Islet of Langerhans (tissue), 1 donor: Measurements from ENCODE around the gene TCTA.

Source experiments
- FAIRE-seq: peaks from one replicate; lab custom pipeline; 2011; peaks lifted over from hg19 to GRCh38; lab: Jason Lieb, UNC

The TCTA gene

DNA sequence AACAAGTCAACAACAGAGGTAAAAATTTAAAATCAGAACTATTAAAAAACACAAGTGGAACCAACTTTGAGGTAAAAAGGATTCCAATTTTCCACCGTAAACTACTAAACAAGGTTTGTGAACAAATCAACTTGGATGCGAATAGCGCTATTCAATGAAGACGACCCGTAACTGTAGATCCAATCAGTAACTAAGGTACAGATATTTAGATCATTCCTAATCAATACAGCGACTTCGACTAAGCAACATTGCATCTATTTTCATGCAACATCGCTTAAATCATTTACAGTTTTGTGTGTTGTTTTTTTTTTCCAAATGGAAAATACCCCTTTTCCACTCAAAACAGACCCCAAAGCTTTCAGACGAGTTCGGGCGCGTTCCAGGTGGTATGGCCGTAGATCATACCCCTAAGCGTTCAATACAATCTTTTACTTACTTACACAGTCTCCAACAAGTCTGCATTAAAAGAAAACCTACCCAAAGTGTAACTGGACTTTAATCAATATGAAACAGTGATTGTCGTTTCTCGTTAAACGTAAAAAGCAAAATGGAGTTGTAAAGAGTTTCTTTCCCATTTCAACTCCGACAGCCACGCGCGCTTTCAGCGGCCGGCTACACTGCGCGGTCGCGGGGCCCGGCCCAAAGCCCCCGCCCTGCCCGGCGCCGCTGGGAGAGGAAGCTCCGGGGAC lies 1.2 kb upstream of the TCTA start:
- FAIRE-seq, result no peak

DNA sequence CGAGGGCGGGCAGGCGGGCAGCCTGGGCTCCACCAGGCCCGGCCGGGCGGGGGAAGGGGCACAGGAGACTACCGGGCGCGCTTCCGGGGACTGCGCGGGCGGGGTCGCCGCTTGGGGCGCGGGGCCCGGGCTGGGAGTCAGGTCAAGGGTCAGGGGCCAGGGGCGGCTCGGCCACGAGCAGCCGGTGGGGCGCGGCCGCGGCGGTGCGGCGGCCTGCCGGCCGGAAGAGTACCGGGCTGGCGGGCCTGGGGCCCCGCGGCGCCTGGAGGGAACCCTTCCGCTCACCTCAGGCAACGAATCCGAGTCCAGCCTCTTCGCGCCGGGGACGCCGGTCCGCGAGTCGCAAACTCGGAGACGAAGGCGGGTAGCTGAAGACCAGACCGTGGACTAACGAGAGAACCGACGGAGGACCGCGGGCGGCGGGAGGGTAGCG lies 672 bp upstream of the TCTA start:
- FAIRE-seq, result no peak

DNA sequence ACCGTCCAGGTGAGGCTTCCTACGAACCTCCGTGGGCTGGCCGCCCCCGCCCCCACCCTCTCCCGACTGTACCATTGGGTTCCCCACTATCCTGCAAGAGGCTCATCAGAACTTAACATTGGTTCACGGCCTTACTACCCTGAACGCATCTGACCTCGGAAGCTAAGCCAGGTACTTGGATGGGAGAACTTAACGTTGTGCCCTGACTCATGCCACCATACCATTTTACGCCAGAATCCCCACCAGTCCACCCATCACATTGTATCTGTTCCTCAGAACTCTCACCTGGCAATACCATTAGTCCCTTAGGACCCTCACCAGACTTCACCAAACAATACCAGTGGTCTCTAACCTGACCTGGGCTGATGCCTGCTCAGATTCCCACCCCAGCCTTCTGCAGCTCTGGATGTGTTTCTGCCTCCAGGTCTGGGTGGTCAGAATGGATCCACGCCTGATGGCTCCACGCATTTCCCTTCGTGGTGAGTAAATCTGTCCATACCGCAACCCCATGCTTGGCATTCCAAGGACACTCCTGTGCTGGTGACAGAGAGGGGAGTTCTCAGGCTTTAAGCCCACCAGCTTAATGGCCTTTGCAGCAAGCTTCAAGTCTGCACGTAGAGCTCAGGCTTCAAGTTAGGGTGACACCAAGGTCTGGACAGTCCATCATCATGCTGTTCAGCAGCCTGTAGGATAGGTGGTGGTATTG lies 562 bp downstream of the TCTA start:
- FAIRE-seq, result no peak

DNA sequence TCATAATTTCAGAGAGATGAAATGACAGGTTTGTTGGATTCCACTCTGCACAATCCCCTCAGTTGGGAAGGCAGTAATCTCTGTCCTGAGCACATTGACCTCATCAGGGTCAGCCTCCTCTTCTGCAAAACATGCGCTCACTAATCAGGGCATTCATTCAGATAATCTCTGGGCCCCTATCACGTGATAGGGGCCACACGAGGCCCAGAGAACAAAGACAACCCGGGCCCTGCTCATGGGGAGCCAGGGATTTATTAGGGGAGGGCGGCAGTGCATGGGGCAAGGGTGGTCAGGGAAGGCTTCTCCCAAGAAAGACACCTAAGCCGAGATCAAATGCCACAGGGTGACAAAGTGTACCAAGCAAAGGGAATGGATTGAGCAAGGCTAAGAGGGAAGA lies 1.1 kb downstream of the TCTA start:
- FAIRE-seq, result no peak

DNA sequence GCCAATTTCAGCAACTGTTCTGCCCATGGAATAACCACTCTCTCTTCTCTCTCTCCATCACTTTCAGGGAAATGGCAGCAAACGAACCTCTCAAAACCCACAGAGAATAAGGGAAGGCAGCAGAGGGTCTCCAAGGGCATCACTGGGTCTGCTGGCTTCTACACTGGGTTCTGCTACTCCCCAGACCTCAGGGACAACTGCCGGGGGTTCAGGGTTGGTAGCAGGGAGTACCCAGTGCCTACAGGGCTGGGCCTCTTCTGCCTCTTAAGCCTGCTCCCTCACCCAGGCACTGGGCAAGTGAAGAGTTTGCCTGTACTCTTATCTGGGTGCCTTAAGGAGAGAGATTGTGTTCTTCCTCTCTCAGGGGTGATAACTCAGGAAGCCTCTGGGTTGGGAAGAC lies 2.5 kb downstream of the TCTA start:
- FAIRE-seq, result no peak

DNA sequence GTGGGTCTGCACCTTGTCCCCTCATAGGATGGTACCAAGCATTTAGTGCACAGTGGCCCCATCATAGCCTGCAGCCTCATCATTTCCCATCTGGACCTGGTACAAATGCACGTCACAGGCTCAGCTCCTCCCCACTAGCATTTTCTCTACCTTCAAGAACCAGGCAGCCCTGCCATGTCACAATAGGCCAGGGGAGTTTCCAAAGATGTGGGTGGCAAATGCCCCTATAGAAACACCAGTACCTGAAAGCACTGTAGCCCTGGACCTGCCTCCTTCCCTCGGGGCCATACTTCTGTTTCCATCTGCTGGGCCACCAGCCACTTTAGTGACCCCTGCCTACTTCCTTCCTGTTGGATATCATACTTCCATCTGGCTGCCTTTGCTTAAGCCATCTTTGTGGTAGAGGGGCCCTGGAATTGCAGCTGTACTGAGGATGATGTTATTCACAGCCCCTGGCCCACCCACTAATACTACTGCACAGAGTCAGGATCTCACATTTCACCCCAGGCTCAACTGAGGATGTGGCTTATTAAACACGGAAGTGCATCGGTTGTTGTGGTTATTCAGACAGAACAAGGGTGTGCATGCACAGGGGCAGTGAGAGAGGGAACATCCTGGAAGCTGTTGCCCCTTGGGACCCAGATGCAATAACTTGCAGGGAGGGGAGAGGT lies 3.8 kb downstream of the TCTA start:
- no peak for FAIRE-seq

DNA sequence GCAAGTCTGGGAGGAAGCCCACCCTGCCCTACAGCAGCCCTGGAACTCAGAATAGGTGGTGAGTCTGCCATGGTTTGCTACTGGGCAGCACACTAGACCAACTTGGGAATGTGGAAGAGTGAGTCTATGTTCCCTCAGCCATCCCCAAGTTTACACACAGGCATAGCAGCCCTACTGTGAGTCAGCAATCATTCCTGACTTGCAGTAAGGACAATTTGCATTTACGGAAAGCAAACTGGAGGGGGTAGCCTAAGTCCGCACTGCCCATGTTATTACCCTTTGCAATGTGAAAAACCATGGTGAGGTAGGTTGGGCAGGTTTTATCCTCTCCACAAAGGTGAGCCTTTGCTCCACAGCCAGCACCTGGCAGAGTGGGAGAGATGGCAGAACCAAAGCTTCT lies 4.6 kb downstream of the TCTA start:
- no peak for FAIRE-seq

DNA sequence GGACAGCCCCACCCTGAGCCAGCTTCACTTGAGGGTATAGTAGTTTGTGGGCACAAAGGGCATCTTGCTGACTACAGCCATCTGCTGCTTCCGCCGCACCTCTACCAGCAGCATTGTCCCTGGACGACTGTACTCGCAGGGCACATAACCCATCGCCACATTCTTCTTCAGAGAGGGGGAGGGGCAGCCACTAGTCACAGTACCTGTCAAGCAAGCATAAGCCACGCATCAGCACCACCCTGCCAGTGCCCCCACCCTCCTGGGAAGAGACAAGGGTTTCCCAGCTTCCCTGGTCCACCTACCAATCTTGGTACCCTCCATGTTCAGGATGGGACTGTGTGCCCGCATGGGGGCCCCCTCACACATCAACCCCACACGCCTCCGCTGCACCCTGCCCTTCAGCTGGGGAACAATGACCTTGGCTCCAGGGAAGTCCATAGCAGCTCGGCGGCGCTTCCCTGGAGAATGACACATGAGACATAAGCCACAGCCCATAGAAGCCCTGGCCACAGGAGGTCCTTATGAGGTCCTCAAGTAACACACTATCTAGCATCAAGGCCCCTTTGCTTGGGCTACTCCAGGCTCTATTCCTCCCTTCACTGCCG lies 5.4 kb downstream of the TCTA start:
- no peak for FAIRE-seq

DNA sequence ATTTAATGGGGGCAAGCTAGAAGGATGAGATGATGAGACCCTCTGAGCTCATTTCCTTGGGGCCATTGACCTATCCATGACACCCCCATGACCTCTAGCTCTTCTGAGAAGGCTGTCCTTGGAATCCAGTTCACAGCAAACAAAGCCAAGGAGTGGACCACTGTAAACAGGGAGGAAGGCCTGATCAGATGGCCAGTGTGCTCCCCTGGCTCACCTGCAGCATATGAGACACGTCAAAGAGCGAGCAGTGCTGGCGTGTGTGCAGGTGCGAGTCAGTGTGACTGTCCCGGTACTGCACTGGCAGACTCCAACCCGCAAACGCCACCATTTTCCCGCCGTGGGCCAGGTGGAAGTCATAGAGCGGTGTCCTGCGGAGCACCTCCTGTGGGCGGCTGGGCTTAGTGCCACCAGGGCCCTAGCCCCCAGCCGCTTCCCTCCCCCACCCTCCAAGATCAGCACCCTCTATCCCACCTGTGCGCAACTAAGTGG lies 9.7 kb downstream of the TCTA start:
- FAIRE-seq, result no peak

DNA sequence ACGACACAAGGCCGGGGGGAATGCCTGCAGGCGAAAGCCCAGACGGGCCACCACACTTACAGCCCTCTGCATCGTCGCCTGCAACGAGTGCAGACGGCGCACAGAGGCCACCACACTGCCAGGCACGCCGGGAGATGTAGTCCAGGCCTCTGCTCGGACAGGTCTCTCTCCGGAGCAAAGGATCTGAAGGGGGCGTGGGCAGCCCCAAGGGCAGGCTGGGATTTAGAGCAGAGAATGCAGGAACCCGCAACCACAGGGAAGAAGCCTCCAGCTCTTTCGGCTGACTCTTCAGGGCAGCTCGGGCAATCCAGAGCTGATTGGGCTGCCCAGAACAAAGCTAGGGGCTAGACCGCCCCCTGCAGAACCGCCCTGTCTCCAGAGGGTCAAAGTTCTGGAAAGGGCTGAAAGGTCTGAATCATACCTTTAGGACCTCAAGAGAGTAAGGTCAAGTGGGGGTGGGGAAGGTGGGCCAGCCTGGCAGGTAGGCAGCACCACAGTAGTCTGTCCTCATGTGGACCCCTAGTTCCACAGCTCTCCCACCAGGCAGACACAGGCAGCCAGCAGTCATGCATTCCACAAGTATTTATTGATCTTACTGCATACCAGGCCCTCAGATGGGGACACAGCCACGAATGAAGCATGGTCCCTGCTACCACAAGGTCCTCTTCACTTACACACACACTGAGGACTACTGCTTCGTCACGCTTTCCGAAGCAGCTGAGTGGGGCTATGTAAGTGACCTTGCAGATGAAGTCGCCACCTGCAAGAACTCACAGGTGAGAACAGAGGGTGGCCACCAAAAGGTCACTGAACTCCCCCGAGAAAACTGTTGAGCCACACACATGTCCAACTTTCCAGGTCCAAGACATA lies 10.4 kb downstream of the TCTA start, which contains the start of gene AMT:
Gene AMT (minus strand): TSS at position 95 of the 870 bp plus-strand sequence. CDS start 23 bp downstream, at position 72.
- no peak for FAIRE-seq

DNA sequence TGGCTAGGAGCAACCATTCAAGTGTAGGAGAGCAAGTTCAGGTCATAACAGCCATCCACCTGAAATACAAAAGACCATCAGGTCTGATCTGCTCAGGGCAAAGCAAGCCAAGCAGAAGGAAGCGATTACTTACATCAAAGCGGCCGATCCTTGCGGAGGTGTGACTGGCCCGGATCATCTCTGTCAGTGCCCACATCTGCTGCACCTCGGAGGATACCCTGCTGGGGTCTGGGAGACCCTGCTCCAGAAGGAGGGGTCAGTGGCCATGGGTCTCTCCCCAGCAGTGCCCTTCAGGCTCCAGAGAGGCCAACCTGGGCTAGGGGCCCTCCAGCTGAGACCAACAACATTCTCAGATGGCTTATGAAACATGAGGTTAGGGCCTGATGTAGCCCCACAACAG lies 12.6 kb downstream of the TCTA start:
- no peak for FAIRE-seq

DNA sequence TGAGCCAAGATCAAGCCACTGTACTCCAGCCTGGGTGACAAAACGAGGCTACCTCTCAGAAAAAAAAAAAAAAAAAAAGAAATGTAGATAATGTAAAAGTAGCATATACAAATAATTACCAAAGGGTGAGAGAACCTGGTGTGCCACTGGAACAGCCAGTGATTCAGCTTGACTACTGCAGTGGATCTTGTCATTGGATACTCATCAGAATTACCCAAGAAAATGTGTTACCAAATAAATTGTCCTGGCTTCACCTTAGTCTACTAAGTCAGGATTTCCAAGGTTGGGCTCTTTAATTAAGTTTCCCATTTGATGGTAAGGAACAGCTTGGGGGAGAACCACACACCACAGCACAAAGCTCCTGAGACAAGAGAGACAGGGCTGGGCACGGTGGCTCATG lies 15.4 kb downstream of the TCTA start:
- FAIRE-seq, result no peak

DNA sequence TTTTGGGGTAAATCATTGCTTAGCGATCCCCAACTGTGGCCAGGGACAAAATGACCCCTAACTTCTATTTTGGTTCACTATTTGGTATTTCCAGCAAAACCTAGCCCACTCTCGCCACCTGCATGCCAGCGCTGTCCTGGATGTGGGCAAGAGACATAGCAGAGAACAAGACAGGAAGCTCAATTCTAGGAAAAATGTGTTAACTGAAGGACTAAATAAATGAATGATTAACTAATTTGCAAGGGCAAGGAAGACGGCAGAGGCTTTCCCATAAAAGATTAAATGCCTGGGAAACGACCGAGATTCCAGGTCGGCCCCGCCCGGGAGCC lies 16.5 kb downstream of the TCTA start:
- no peak for FAIRE-seq

DNA sequence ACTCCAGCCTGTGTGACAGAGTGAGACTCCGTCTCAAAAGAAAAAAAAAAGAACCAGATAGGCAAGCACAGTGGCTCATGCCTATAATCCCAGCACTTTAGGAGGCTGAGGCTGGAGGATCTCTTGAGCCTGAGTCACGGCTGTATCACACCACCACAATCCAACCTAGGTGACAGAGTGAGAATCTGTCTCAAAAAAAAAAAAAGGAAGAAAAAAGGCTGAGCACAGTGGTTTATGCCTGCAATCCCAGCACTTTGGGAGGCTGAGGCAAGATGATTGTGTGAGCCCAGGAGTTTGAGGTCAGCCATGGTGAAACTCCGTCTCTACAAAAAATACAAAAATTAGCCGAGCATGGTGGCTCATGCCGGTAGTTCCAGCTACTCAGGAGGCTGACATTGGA lies 22.5 kb downstream of the TCTA start:
- FAIRE-seq, result no peak

DNA sequence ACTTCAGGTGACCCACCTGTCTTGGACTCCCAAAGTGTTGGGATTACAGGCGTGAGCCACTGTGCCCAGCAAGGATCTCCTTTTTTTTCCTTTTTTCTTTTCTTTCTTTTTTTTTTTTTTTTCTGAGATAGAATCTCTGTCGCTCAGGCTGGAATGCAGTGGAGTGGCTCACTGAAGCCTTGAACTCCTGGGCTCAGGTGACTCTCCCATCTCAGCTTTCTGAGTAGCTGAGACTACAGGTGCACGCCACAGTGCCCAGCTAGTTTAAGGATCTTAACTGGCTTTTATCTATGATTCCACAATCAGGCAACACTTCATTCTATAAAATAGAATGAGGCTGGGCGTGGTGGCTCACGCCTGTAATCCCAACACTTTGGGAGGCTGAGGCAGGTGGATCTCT lies 33.2 kb downstream of the TCTA start:
- FAIRE-seq, result no peak

DNA sequence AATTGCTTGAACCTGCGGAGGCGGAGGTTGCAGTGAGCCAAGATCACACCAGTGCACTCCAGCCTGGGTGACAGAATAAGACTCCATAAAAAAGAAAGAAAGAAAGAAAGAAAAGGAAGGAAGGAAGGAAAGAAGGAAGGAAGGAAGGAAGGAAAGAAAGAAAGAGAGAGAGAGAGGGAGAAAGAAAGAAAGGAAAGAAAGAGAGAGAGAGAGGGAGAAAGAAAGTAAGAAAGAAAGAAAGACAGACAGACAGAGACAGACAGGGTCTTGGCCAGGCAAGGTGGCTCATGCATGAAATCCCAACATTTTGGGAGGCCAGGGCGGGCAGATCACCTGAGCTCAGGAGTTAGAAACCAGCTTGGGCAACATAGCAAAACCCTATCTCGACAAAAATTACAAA lies 41.4 kb downstream of the TCTA start:
- no peak for FAIRE-seq

DNA sequence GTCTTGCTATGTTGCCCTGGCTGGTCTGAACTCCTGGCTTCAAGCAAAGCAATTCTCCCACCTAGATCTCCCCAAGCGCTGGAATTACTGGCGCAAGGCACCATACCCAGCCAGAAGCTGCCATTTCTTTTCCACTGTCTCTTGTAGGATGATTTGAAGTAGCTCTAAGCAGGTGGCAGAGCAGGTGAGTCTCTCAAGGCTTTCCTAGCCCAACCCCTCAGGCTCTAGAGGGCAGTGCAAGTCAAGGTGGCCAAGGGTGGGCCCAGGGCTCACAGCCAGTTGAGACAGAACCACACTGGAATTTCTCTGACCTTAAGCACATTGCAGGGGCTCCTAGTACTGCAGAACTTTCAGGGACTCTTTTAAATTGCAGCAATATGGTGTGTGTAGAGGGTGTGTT lies 42.2 kb downstream of the TCTA start:
- FAIRE-seq, result no peak

DNA sequence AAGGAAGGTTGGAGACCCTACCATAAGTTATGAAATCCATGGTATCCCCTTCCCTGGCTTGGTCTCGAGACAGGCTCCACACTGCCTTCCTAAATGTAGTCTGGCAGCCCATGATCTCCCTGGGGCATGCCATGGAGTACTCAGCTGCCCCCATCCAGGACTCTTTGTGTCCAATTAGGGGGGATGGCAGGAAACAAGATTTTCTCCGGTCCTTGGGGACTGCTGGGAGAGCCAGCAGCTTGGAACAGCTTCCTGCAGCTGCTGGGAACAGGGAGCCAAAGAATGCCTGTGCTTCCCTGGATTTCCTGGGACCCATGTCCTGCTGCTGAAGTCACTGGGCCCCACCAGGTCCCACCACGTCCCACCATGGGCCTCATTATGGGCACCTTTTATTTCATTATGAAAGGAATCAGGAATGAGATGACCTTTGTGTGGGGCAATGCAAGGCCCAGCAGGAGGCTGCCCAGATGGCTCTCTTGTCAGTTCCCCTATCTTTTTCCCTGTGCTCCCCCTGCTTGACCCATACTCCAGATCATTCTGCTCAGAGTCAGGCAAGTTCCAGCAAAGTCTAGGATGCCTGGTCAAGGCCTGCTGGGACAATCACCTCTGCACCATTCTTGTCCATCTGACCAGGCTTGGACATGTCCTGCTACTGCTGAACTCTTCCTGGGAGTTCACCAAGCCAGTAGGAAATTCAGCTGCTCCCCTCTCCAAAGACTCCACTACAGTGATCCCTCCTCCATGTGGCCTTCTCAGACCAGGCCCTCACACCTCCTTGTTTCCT lies 42.9 kb downstream of the TCTA start:
- FAIRE-seq, result no peak

DNA sequence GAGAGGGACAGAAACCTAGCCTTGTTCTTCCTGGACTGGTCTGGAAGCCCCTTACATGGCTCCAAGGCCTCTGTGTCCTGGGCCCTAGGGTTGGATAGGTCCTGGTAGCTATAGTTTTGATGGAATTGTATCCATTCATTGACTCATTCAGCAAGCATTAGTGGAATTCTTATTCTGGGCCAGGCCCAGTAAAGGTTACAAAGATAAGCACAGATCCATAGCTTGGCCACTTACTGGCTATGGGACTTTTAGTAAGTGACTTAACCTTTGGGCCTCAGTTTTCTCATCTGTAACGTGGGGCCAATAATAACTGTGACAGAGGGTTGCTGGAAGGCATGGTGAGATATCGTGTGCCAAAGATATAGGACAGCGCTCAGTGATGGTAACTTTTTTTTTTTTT lies 44.2 kb downstream of the TCTA start:
- FAIRE-seq, result no peak

DNA sequence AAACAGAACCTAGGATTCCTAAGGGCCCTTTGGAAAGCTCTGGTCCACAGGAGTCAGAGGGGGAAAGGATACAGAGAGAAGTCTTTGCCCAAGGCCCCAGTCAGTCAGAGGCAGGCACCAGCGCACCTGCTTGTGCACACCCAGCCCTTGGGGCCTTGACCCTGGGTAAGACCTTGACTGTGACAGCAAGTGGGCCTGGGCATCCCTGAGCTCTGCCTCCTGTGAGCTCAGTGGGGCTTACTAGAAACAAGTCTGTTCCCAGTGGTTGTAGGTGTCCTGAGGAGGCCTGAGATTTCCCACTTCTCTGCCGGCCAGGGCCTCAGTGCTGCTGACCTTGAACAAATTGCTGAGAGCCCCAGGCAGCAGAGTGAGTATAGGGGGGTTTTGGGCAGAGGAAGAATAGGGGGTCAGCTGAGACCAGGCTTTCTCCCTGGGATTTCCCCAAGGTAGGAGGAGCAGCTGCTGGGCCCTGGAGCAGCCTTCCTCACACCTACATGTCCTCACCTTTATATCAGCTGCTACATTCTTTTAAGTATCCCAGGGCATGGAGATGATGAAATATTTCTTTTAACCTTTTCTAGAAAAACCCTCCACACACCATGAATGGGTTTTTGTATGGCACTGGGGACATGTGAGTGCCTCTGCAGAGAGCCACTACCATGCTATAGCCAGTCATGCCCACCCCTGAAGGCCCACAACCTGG lies 48.1 kb downstream of the TCTA start:
- FAIRE-seq, result no peak

DNA sequence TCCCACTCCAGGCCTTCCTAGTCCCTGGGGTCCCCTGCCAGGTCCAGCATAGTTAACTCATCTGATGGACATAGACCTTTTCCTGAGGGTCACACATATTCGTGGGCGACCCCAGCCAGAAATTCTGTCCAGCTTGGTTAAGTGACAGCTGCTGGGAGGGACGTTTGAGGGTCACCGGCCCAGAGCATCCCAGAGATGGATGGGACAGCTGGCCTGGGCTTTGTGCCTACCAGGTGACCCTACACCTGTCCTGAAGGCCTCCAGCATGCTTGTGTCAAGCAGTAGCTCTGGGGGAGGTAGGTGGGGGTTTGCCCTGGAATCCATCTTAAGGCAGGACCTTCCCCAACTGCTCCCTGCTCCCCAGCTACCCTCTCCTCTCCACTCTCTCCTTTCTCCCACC lies 48.7 kb downstream of the TCTA start:
- no peak for FAIRE-seq
